NCI-H1105 (cell line): ENCODE measurements around the gene ZMIZ1.
"Not testable (repeated sequence)": the region's sequence is repeated elsewhere in the genome, so short reads cannot be mapped to it uniquely, and the experiment has no call there.

Source experiments
- DNase-seq: peaks from one replicate; lab custom pipeline; 2025; lab: John Stamatoyannopoulos, UW

Gene ZMIZ1

DNA sequence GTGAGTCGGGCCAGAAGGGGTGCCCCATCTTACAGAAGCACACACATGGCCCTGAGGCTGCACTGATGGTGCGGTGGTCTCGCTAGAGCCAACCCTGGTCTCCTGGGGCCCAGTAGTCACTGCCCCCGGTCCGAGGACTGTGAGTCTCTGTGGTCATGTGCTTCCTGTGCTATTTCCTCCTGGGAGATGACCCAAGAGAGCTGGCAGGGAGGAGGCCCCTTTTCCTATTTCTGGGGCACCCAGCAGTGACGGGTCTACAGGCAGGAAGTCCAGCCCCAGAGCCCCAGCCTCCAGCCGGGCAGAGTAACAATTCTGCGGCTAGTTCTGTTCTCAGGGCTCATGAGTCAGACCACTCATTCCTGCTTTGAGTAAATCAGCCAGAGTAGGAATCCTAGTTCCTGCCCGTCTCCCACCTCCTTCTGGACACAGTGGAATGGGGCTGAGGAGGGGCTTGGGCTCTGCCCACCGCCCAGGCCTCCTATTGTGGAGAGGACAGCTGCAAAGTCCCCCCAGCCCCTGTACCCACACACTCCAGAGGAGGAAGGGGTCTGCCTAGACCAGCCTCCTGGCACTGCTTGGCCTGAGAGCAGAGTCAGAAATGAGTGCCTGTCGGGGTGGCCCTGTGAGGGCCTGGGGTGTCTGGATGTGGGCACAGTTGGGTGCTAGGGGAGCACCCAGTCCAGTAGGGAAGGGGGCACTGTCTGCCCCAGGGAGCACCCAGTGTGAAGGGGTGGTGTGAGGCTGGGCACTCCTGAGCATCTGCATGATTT, 198.0 kb downstream of the ZMIZ1 start:
- no peak for DNase-seq

DNA sequence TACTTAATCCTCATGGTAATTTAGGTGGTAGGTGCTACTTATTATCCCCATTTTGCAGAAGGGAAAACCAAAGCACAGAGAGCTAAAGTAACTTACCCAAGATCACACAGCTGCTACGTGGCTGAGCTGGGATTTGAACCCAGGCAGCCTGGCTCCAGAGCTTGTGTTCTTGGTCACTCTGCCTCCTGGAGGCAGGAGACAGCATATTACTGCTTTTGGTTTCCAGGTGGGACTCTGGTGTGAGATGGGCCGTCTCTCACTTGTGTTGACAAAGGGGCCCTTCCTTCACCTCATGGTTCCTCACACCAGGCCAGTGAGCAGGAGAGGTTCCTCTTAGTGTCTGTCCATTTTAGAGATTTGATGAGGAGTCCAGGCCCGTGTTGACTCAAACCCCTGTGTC, 198.7 kb downstream of the ZMIZ1 start:
- no peak for DNase-seq

DNA sequence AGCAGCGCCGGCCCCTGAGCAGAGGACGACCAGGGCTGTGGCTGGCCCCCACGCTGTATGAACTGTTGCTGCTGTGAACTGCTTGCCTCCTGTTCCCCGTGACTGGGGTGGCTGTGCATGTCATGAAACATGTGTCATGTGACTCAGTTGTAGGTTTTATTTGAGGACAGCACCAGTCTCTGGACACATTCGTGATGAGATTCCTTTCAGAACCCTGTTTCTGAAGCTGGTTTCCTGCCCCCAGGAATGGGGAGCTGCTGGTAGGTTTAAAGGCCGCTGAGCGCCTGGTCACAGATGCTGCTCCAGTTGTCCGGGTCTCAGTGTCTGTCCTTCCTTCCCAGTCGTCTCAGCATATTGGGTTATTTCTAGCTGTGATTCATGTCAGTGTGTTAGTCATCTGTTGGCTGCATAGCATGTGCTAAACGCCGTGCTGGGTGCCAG, 199.4 kb downstream of the ZMIZ1 start:
- no peak for DNase-seq

DNA sequence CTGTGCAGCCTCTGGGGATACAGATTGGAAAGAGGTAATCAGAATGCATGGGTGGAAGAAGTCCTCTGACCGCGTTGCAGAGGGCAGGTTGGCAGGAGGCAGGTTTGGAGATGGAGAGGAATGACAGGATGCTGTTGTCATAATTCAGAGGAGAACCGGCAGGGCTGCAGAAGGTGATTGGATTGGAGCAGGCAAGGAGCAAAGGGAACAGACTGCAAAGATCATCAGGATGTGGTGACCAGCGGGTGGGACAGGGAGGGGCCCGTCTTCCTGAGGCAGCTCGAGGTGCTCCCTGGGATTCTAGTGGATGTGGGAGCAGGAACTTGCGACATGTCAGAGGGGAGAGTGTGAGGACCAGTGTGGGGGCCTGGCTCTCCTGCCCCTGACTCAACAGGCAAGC, 200.0 kb downstream of the ZMIZ1 start:
- DNase-seq = no peak

DNA sequence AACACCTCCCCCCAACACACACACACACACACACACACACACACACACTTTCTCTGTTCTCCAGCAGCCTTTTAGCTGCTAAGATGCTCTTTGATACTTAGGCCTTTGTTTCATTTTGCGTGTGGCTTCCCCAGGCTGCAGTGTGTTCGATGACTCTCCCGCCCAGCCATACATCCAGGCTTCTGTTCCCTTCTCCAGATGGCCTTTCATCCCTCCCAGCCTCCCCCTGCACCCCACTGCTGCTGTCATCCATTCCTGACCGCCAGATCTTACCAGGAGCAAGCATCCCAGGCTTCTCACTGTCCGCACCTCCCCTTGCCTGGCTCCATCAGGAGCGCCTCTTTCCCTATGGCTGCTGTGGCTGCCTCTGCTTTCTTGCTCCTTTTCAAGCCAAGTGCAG, 200.7 kb downstream of the ZMIZ1 start:
- no peak for DNase-seq

DNA sequence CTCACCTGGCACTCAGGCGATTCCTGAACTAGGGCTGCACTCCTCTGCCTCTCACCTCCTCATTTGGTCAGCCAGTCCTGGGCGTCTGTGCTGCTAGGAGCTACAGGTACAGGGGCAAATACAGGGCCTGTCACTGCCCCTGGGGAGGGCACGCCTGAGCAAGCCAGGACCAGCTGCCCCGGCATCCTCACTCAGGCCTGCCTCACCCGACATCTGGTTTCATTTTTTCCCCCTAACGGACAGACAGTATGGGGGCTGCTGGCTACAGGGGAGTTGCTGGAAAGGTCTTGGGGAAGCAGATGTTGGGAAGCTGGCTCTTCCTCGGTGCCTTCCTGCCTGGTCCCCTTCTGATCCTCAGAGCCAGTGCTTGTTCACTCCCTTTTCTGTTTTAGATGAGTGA, 201.2 kb downstream of the ZMIZ1 start:
- no peak for DNase-seq

DNA sequence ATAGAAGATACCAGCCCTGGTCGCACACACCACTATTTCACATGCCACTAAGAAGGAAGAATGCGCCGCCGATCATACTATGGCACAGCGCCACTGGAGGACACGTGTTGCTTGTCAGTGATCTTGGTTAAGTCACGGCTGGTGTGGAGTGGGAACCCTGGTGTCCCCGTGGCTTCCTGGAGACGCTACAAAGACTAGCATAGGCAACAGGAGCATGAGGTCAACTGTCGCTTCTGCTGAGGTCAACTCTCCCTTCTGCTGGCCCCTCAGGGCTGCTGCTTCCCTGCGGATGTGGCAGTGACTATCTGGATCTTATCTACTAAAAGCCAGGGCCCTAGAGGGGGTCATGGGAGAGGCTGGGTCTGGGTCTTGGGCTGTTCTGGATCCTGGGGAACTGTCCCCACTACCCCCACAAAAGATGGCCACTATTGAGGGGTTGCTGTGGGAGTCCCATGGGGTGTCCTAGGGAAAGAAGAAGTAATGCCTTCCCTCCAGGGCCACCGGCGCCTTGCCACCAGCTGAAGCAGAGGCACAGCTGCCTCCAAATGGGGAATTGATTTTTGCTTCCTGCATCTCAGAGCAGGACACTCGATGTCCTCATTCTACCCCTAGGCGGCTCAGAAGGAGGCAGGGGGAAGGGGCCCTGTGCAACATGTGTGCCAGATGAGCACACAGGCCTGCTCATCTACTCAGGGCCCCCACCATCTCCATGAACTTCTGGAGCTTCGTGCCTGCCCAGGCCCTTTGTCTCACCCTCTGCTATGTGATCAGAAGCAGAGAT, 201.9 kb downstream of the ZMIZ1 start:
- no peak for DNase-seq

DNA sequence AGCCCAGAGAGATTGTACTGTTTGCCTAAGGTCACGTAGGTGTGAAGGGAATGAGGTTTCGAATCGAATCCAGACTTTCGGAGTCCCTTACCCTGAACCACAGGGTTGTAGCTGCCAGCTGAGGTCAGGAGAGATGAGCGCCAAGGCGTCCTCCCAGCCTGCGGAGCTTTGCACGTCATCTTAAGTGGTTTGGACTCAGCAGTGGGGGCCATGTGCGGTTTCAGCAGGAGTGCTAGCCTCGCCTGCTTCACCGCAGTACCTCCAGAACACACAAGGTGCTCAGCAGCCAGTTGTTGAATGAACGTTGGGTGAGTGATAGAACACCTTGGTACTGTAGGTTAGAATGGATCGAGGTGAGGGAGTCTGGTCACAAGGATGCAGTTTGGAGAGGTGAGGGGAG, 203.6 kb downstream of the ZMIZ1 start:
- DNase-seq = no peak

DNA sequence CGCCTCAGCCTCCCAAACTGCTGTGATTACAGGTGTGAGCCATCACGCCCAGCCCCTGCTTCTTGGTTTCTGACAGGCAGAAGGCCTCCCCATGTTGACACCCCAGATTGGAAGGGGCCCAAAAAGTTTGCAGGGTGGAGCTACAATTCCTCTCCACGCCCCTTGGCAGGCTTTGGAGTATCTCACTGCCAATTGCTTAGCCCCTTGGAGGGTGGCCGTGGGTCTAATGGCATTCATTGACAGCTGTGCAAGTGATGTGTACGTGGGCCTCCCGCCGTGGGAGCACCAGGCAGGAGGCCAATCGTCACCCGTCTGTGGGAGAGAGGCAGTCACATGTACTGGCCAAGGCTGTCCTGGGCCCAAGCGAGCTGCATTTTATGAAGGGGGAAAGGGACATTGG, 204.8 kb downstream of the ZMIZ1 start:
- no peak for DNase-seq

DNA sequence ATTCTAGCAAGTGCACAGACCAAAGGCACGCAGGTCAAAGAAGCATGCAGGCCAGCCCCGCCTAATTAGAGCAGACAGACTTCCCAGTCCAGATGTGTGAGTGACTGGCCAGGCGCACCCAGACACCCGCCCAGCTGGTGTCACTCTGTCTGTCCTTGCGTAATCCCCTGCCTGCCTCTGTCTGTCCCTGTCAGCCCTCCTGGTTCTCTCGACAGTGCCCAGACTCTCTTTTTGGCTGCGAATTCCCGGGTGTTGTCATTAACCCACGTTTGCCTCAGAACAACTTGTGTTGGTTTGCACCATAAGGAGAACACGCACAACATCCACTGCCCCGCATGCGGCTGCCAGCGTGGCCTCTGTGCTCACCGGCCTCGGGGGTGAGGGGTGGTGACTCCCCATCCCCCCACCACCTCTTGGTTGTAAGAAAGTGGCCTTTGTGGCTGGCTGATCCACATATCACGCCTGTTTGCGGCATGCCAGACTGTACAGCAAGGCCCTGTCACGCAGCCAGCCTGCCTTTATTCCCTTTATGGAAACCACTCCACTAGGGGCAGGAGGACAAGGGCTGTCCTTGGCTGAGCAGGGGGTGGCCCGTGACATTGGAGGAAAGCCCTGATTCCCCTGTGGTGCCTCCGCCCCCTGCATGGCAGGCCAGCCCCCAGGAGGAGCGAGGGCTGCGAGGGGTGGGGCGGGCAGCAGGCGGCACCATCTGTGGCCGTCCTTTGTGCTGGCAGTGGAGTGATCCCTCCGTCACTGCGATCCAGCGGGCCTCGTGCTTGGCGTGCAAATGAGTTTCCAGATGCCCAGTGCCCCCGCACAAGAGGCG, 205.7 kb downstream of the ZMIZ1 start:
- DNase-seq = no peak

DNA sequence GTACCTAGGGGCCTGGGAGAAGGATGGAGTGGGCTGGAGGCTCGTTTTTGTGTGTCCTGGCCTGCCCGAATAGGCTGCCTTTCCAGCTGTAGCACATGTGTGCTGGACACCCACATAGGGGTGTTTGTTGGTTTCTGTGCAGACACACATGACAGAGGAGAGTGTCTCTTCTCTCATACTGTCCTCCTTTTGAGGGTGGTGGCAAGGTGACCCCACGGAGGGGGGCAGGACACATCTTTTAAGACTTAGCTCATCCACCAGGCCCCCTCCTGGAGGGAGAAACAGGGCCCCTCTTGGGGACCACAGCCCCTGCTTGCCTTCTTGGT, 206.3 kb downstream of the ZMIZ1 start:
- DNase-seq = no peak

DNA sequence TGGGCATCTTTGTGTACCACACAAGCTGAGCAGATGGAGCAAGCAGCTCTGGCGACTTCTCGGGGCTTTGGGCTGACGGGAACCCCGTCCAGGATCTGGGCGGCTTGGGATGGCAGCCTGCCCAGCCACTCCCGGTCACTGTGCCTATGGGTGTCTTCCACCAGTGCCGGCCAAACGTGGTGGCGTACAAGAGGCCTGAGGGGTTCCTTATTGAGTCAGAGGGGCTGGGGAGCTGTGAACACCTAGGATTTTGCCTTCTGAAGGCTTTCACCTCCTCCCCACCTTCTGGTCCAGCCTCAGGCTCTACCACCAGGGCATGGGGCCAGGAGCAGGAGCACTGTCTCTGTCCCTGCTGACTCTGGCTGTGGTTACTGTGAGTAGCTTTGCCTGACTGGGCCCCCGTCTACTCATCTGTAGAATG, 206.7 kb downstream of the ZMIZ1 start:
- no peak for DNase-seq

DNA sequence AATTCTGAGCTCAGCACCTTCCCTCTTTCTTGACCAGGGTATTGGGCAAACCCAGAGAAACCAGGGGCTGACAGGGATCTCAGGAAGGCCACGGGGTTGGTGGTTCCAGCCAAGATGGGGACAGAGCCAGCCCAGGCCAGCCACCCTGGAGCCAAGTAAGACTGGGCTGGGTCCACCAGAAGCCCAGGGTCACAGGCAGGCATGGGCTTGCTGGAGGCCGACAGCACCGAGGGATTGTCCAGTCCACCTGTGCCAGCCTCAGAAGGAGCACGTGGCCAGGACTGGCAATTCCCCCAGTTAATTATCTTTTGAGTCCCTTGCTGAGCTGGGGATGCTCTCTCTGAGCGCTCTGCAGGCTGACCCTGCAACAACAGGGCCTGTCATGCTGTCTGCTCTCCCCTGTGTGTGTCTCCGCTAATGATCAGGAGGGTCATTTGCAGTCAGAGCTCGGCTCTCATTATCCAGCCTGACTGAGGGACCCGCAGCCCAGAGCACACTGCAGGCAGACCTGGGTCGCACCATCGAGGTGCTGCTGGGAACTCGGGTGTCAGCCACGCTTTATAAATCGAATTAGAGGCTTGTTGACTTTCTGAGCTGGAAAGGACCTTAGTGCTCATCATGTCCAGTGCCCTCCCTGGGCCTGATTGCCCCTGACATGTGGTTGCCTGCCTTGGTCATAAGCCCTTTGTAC, 209.0 kb downstream of the ZMIZ1 start:
- DNase-seq = no peak

DNA sequence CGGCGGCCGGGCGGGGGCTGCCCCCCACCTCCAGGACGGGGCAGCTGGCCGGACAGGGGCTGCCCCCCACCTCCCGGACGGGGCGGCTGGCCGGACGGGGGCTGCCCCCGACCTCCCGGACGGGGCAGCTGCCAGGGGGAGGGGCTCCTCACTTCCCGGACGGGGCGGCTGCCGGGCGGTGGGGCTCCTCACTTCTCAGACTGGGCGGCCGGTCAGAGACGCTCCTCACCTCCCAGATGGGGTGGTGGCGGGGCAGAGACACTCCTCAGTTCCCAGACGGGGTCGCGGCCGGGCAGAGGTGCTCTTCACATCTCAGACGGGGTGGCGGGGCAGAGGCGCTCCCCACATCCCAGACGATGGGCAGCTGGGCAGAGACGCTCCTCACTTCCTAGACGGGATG, 210.3 kb downstream of the ZMIZ1 start:
- DNase-seq = not testable (repeated sequence)

DNA sequence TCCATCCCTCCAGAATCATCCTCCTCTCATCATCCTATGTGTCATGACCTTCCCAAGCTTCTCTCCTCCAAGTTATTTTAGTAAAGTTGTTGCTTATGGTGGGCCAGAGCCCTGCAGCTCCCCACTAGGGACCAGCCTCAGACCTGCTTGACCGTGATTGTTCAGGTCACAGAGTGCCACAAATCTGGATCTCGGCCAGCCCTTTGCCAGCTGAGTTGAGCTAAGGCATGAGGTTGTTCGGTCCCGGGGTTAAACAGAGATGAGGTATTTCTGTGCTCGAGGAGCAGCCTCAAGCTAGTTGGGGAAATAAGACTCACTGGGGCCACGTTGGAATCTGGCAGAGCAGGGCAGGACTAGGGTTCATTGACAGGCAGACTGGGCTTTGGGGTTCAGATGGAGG, 212.2 kb downstream of the ZMIZ1 start:
- no peak for DNase-seq

DNA sequence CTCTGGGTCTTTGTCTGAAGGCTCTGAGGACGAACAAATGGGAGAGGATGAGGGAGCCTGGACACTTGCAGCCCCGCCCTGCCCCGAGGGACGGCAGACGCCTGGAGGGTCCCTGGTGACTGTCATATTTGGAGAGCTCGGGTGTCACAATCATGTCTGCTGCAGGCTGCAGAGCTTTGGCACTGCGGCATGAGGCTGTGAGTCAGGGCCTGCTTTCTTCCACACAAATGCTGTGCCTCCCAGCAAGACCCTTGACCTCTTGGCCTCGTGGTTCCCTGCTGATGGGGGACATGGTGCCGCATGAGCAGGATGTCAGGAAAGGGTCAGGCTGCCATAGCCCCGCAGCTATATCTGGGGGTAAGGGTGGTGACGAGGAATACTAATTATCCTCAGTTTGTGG, 213.6 kb downstream of the ZMIZ1 start:
- DNase-seq = no peak

DNA sequence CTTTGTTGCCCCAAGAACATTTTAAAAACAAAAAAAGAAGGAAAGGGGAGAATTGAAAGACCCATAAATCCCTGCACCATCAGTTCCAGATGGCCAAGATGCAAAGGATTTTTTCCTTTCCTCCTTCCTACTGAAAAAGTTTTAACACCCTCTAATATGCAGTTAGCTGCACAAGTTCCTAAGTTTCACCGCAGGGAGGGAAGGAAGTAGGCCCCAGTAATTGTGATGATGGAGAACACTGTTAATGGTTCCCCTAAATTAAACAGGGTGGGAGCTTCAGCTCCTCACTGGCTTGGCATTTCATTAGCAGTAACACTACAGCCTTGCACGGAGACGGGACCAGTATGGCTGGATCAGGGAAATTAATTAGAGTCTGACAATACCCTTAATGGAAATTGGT, 214.8 kb downstream of the ZMIZ1 start:
- DNase-seq = no peak

DNA sequence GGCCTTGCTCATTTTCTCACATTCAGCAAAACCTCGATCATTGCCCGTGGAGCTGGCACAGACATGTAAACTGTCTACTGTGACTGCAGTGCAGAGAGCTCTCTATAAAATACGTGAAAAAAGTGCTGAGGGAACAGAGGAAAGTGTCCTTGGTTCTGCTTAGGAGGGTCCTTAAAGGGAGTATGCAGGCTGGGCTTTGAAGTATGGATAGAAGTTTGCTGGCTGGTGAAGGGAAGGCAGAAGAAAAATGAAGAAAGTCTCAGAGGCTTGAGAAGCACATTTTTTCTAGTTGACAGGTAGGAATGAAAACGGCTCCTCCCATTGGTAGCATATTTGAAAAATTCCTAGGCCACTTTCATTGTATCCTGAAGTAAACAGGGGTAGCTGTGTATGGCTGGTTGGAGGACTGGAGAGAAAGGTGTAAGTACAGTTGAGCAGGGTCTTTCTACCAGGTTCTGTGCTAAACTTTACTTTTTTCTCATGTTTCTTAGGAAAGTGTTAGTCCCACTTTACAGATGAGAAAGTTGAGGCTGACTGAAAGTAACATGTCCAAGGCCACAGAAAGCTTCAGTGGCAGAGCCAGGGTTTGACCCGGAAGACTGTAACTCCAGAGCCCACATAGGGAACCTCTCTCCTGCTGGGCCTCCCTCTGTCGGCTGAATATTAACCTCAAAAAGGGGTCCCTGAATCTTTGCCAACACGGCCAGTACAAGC, 215.5 kb downstream of the ZMIZ1 start:
- no peak for DNase-seq

DNA sequence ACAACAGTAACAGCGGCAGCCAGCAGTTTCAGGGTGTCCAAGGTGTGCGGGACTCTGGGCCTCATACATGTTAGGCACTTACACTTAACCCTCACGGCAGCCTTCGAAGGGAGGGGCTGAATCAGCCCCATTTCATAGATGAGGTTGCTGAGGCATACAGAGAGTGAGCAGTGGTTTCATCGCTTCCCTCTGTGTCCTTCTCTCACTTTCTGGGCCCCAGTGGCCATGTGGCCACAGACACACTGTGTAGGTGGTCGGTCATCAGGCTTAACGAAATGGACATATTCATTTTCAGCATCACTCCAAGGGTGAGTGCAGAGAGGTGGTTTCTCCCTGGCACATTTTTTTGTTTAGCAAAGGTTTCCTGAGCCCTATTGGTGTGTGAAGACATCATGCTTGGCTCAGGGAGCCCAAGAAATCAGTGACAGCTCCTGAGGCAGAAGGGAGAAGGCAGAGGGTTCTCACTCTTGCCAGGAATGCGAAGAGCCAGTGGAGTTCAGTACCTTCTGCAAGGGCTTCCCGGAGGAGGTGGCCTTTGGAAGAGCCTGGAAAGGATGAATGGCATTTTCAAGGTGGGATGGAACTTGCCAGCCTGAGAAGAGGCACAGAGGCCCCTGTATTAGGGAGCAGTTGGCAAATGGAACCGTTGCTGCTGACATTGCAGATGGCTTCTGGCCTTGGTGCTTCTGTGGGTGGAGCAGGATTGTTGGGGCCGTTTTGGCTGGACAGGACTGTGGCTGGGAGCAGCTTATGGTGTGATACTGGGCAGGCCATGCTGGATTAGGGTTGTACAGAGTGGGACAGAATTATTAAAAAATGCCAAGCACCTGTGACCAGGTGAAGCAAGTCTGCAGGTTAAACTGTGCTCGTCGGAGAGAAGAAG, 216.8 kb downstream of the ZMIZ1 start:
- DNase-seq = no peak

DNA sequence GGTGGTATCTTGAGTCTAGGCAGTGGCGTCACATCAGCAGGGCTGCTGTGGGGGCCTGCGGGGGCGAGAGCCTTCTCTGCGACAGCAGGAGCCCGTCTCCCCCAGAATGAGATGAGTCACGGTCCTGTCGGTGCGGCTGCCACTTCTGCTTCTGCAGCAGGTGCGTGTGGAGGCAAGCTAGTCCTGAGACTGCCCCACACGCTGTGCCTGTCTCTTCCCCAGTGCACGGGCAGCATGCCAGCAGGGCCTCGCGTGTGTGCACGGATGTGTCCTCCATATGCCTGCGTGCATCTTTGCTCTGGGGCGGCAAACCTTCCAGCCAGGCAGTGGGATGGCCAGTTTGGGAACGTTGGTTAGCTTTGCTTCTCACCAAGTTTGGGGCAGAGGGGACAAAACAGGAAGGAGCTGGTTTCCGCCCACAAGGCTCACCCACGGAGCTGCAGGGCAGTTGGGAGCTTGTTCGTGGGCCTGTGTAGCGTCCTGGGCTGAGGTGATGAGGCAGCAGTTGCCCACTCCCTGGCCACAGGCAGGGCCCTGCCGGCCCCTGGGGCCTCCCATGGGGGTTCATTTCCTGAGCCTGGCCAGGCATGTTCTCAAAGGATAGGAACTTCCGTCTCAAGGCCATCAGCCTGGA, 217.7 kb downstream of the ZMIZ1 start:
- DNase-seq = no peak
